ENCODE results near the gene PKDREJ. TPM values are rescaled to one million over a fixed set of nuclear protein-coding genes. Genes with fewer than 3 reads are reported as not detected.

The PKDREJ gene
- total RNA-seq, 2 donors from 2014 or later: under 0.01 to 0.33 TPM

GRCh38 chr22:46230262-46230901 lies 32.8 kb downstream of the PKDREJ start:
- WGBS, 2 donors: 90% methylated on average over 12 to 13 of the region's 13 CpGs
- ATAC-seq (no peak), DNase-seq (no peak)
- no peak overlapping the region for H3K27ac ChIP-seq
- no peak overlapping the region for H3K4me3 ChIP-seq
- H3K4me1 ChIP-seq: peaks cover 9% of the 10 kb centered on the region
- intact Hi-C loops (cut with DNase I): no loop called here
- peaks cover 0 to 3% of the 10 kb centered on the region in 2 donors for H3K36me3 ChIP-seq (replicated peaks in 1 of 2; ENCODE audit: insufficient read depth in 1 of 2, low read depth in 2 of 2)
- no peaks in the 10 kb centered on the region for H3K9me3 ChIP-seq
- no peaks in the 10 kb centered on the region for H3K27me3 ChIP-seq
- no peak for TF ChIP-seq POLR2A (IDR thresholded peaks at IDR 0.05)
- TF ChIP-seq CTCF (IDR thresholded peaks at IDR 0.05): no peak

GRCh38 chr22:46229701-46230100 lies 33.4 kb downstream of the PKDREJ start:
- H3K27ac ChIP-seq: no peak overlapping the region
- DNase-seq: no peak
- TF ChIP-seq POLR2A (IDR thresholded peaks at IDR 0.05) (no peak), CTCF (IDR thresholded peaks at IDR 0.05) (no peak)
- H3K27me3 ChIP-seq: no peaks in the 10 kb centered on the region
- 91 to 99% methylated on average over 3 to 8 of the region's 8 CpGs for whole genome bisulfite sequencing, 2 donors
- no peak overlapping the region for H3K4me3 ChIP-seq
- H3K4me1 ChIP-seq: peaks cover 9% of the 10 kb centered on the region
- H3K36me3 ChIP-seq (replicated peaks in 1 of 2; ENCODE audit: insufficient read depth in 1 of 2, low read depth in 2 of 2): peaks cover 0 to 3% of the 10 kb centered on the region in 2 donors
- intact Hi-C loops (cut with DNase I): no loop called here
- no peak for ATAC-seq
- H3K9me3 ChIP-seq: no peaks in the 10 kb centered on the region

DNA sequence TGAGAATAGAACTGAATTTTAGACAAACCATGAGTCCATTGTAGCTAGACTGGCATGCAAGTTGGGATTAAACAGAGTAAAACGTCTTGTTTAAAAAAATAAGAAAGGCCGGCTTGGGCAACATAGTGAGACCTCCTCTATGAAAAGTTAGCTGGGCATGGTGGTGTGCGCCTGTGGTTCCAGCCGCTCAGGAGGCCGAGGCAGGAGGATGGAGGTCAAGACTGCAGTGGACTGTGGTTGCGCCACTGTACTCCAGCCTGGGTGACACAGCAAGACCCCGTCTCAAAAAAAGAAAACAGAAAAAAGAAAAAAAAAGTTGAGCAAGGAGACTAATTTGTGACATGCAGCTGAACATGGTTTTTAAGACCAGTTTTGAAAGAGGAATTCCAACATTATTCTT lies 36.6 kb downstream of the PKDREJ start:
- ATAC-seq (no peak), DNase-seq (no peak)
- Histone ChIP-seq H3K4me1 (no peaks in the 10 kb centered on the region), H3K4me3 (no peak overlapping the region), H3K27me3 (no peaks in the 10 kb centered on the region), H3K36me3 (replicated peaks in 1 of 2; ENCODE audit: insufficient read depth in 1 of 2, low read depth in 2 of 2) (peaks cover 0 to 3% of the 10 kb centered on the region in 2 donors), H3K27ac (no peak overlapping the region), H3K9me3 (no peaks in the 10 kb centered on the region)
- WGBS, 2 donors: 91 to 93% methylated on average over 7 of the region's 7 CpGs
- TF ChIP-seq CTCF (IDR thresholded peaks at IDR 0.05): no peak
- TF ChIP-seq POLR2A (IDR thresholded peaks at IDR 0.05): no peak
- intact Hi-C loops (cut with DNase I): no loop called here

- H3K27ac ChIP-seq: no peak overlapping the region
- H3K4me3 ChIP-seq: no peak overlapping the region
- H3K36me3 ChIP-seq (replicated peaks in 1 of 2; ENCODE audit: insufficient read depth in 1 of 2, low read depth in 2 of 2): peaks cover 0 to 10% of the 10 kb centered on the region in 2 donors
- intact Hi-C loops (cut with DNase I): no loop called here
- no peaks in the 10 kb centered on the region for H3K9me3 ChIP-seq
- H3K27me3 ChIP-seq: no peaks in the 10 kb centered on the region
- 89 to 91% methylated on average over 7 of the region's 7 CpGs for WGBS, 2 donors
- ATAC-seq (no peak), DNase-seq (no peak)
- H3K4me1 ChIP-seq: no peaks in the 10 kb centered on the region
- no peak for TF ChIP-seq CTCF (IDR thresholded peaks at IDR 0.05)
- TF ChIP-seq POLR2A (IDR thresholded peaks at IDR 0.05): no peak
These were observed 37.5 kb downstream of the PKDREJ start for GRCh38 chr22:46225631-46226030.

DNA sequence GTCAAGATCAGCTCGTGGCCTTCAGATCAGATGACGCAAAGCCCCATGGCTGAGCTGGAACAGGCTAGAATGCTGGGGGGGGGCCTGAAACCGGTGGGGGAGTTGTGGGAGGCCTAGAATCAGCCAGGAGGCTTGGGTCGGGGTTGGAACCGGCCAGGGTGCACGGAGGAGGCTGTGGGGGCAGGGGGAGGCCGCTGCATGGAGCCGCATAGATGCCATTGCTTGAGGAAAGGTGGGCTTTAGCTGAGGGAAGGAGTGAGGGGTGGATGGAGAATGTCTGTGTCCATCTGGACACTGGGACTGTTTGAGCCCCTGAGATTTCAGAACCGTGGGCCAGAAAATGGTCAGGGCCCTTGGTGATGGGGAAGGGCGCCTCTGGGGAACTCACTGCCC lies 38.2 kb downstream of the PKDREJ start:
- peaks cover 0 to 10% of the 10 kb centered on the region in 2 donors for H3K36me3 ChIP-seq (replicated peaks in 1 of 2; ENCODE audit: insufficient read depth in 1 of 2, low read depth in 2 of 2)
- ATAC-seq (no peak), DNase-seq (no peak)
- 82 to 84% methylated on average over 10 of the region's 10 CpGs for WGBS, 2 donors
- no peaks in the 10 kb centered on the region for H3K27me3 ChIP-seq
- TF ChIP-seq POLR2A (IDR thresholded peaks at IDR 0.05) (no peak), CTCF (IDR thresholded peaks at IDR 0.05) (no peak)
- H3K4me1 ChIP-seq: no peaks in the 10 kb centered on the region
- no peaks in the 10 kb centered on the region for H3K9me3 ChIP-seq
- no peak overlapping the region for H3K4me3 ChIP-seq
- intact Hi-C loops (cut with DNase I): no loop called here
- H3K27ac ChIP-seq: no peak overlapping the region

Measured in body of pancreas (tissue), 4 donors.